ENCODE data around the gene NFATC4. TPM values are rescaled to one million over a fixed set of nuclear protein-coding genes. Genes with fewer than 3 reads are reported as not detected.

Gene NFATC4
- total and polyA plus RNA-seq, 10 of the 15 experiments (the other 5 are each of a cell fraction or from before 2014, with no cell fraction given), result 0.97 to 14.3 (median 4.9) TPM

DNA sequence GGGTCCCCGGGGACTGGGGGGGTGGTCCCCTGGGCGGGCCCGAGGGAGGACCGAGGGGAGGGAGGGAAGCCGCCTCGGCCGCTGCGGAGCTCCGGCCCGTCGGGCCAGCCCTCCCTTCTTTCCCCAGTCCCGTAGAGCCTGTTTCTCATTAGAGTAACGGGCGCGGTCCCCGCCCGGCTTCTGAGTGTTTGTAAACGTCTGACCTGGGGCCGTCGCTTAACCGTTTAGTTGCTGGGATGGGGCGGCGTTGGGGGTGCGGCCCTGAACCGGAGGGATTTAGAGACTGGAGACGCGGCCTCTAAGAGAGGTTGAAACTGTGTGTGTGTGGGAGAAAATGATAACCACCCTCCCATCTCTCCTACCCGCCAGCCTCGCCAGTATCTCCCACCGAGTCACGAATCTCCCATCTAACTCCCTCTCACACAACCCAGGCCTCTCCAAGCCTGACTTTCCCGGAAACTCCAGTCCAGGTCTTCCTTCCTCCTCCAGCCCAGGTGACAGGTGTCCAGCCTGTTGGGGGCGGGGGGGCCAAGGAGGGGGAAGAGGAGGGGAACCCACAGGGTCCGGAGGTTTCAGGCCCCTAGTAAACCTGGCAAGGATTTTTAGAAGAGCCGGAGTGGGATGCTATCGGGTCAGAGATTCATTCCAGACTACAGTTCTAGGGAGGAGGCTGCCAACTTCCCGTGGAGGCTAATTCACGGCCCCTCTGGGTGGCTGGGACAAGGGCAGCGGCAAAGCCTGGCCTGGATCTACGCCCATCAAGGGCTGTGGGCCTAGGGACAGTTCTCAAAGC is 1.1 kb upstream of the NFATC4 start (continued):
- TF ChIP-seq TCF12 (IDR thresholded peaks at IDR 0.05; ENCODE audit: low read depth, low read length), result peak; percentile 87
- peak; percentile 100 for TF ChIP-seq MEF2B (IDR thresholded peaks at IDR 0.05; ENCODE audit: partially characterized antibody, poor library complexity, severe bottlenecking)
- TF ChIP-seq HDAC2 (IDR thresholded peaks at IDR 0.05), result no peak
- peak; percentile 53 for TF ChIP-seq SP1 (IDR thresholded peaks at IDR 0.05; ENCODE audit: low read depth, low read length)
- TF ChIP-seq CBX3 (IDR thresholded peaks at IDR 0.05; ENCODE audit: borderline replicate concordance, low read depth), result no peak
- TF ChIP-seq POLR2A (IDR thresholded peaks at IDR 0.05; ENCODE audit: low read depth, low read length), result no peak
- TF ChIP-seq, protein P1, sequence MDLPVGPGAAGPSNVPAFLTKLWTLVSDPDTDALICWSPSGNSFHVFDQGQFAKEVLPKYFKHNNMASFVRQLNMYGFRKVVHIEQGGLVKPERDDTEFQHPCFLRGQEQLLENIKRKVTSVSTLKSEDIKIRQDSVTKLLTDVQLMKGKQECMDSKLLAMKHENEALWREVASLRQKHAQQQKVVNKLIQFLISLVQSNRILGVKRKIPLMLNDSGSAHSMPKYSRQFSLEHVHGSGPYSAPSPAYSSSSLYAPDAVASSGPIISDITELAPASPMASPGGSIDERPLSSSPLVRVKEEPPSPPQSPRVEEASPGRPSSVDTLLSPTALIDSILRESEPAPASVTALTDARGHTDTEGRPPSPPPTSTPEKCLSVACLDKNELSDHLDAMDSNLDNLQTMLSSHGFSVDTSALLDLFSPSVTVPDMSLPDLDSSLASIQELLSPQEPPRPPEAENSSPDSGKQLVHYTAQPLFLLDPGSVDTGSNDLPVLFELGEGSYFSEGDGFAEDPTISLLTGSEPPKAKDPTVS (IDR thresholded peaks at IDR 0.05; ENCODE audit: low read depth, low read length), result no peak
- TF ChIP-seq, protein P2, sequence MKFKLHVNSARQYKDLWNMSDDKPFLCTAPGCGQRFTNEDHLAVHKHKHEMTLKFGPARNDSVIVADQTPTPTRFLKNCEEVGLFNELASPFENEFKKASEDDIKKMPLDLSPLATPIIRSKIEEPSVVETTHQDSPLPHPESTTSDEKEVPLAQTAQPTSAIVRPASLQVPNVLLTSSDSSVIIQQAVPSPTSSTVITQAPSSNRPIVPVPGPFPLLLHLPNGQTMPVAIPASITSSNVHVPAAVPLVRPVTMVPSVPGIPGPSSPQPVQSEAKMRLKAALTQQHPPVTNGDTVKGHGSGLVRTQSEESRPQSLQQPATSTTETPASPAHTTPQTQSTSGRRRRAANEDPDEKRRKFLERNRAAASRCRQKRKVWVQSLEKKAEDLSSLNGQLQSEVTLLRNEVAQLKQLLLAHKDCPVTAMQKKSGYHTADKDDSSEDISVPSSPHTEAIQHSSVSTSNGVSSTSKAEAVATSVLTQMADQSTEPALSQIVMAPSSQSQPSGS (IDR thresholded peaks at IDR 0.05; ENCODE audit: low read length), result no peak
- TF ChIP-seq, protein P3, sequence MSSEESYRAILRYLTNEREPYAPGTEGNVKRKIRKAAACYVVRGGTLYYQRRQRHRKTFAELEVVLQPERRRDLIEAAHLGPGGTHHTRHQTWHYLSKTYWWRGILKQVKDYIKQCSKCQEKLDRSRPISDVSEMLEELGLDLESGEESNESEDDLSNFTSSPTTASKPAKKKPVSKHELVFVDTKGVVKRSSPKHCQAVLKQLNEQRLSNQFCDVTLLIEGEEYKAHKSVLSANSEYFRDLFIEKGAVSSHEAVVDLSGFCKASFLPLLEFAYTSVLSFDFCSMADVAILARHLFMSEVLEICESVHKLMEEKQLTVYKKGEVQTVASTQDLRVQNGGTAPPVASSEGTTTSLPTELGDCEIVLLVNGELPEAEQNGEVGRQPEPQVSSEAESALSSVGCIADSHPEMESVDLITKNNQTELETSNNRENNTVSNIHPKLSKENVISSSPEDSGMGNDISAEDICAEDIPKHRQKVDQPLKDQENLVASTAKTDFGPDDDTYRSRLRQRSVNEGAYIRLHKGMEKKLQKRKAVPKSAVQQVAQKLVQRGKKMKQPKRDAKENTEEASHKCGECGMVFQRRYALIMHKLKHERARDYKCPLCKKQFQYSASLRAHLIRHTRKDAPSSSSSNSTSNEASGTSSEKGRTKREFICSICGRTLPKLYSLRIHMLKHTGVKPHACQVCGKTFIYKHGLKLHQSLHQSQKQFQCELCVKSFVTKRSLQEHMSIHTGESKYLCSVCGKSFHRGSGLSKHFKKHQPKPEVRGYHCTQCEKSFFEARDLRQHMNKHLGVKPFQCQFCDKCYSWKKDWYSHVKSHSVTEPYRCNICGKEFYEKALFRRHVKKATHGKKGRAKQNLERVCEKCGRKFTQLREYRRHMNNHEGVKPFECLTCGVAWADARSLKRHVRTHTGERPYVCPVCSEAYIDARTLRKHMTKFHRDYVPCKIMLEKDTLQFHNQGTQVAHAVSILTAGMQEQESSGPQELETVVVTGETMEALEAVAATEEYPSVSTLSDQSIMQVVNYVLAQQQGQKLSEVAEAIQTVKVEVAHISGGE (CRISPR knock-in tag; IDR thresholded peaks at IDR 0.05), result no peak
- 0 out of 2 replicates have a peak, but pooled peaks have one; percentile 4 for TF ChIP-seq TCF7 (IDR thresholded peaks at IDR 0.05; ENCODE audit: borderline replicate concordance)
- TF ChIP-seq HDGF (IDR thresholded peaks at IDR 0.05), result no peak
- no peak for TF ChIP-seq STAT1 (conservative IDR thresholded peaks at IDR 0.05)
- no peak for TF ChIP-seq MTA3 (IDR thresholded peaks at IDR 0.05; ENCODE audit: borderline replicate concordance, low read length)
- TF ChIP-seq POLR2AphosphoS2 (IDR thresholded peaks at IDR 0.05; ENCODE audit: low read depth, low read length), result no peak
- no peak for TF ChIP-seq ZNF622 (IDR thresholded peaks at IDR 0.05)
- no peak for TF ChIP-seq CBFB (IDR thresholded peaks at IDR 0.05; ENCODE audit: low read depth)
- no peak for TF ChIP-seq KDM1A (IDR thresholded peaks at IDR 0.05; ENCODE audit: borderline replicate concordance)
- TF ChIP-seq GABPA (IDR thresholded peaks at IDR 0.05; ENCODE audit: low read depth), result no peak
- TF ChIP-seq NR2F1 (conservative IDR thresholded peaks at IDR 0.05), result no peak
- TF ChIP-seq FOXK2 (IDR thresholded peaks at IDR 0.05), result no peak
- TF ChIP-seq PAX8 (IDR thresholded peaks at IDR 0.05), result no peak
- no peak for TF ChIP-seq SIN3A (IDR thresholded peaks at IDR 0.05; ENCODE audit: low read depth, low read length)
- peak; percentile 50; the same call in 1 of the 2 replicates for TF ChIP-seq LARP7 (IDR thresholded peaks at IDR 0.05)
- TF ChIP-seq, protein P4, sequence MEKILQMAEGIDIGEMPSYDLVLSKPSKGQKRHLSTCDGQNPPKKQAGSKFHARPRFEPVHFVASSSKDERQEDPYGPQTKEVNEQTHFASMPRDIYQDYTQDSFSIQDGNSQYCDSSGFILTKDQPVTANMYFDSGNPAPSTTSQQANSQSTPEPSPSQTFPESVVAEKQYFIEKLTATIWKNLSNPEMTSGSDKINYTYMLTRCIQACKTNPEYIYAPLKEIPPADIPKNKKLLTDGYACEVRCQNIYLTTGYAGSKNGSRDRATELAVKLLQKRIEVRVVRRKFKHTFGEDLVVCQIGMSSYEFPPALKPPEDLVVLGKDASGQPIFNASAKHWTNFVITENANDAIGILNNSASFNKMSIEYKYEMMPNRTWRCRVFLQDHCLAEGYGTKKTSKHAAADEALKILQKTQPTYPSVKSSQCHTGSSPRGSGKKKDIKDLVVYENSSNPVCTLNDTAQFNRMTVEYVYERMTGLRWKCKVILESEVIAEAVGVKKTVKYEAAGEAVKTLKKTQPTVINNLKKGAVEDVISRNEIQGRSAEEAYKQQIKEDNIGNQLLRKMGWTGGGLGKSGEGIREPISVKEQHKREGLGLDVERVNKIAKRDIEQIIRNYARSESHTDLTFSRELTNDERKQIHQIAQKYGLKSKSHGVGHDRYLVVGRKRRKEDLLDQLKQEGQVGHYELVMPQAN (conservative IDR thresholded peaks at IDR 0.05), result no peak
